Endothelial cell of umbilical vein (primary cell): ENCODE data around the gene CCL17. TPM values are rescaled to one million over a fixed set of nuclear protein-coding genes. Genes with fewer than 3 reads are reported as not detected.

Experiments used
- BruUV-seq: library from RNA; stranded (reverse); fragments of 400-500 nt; replicated peaks from 2 replicates; lab custom pipeline; 2021; lab: Mats Ljungman, UMichigan
- CTCF ChIA-PET: fragments of 300-600, 350-600 bp; sonication (Branson Sonifier 250); formaldehyde crosslinking; loops from one replicate; lab custom pipeline; 2021; ENCODE audit warnings: antibody characterized with exemption, inconsistent platforms; lab: Charles Lee
- POLR2A ChIA-PET: fragments of 300-600, 350-600 bp; sonication (Branson Sonifier 250); formaldehyde crosslinking; loops from one replicate; lab custom pipeline; 2021; ENCODE audit warnings: antibody characterized with exemption, inconsistent platforms; lab: Charles Lee
- DNase-seq: peaks from one replicate; pipeline ENCODE4 v3.0.0-alpha.2; 2011; ENCODE audit warnings: low read depth, low spot score
- FAIRE-seq: peaks from 2 replicates; lab custom pipeline; 2011; peaks lifted over from hg19 to GRCh38; lab: Jason Lieb, UNC
- H2AFZ ChIP-seq: 2 replicates; pipeline ENCODE4 v1.6.0; 2012; ENCODE audit warnings: low read depth, low read length, control low read depth, inconsistent platforms
- H3K27ac ChIP-seq: 2 replicates; pipeline ENCODE4 v1.5.1; 2011; ENCODE audit warnings: low read depth, mild to moderate bottlenecking, control low read depth, low read length, moderate library complexity; ENCODE audit not compliant: insufficient read depth
- H3K27me3 ChIP-seq, 2 experiments: 2 replicates each; pipeline versions ENCODE4 v1.6.0 to v1.6.1; 2011; ENCODE audit warnings: low read length in 2 of 2, mixed read lengths in 1 of 2; ENCODE audit not compliant: control insufficient read depth in 2 of 2, insufficient read depth in 2 of 2
- H3K36me3 ChIP-seq, 2 experiments: 2 replicates in 1 of 2; 3 replicates in 1 of 2; pipeline ENCODE4 v1.5.1; 2011; ENCODE audit warnings: low read length in 2 of 2, mild to moderate bottlenecking in 1 of 2, moderate library complexity in 1 of 2; ENCODE audit not compliant: control insufficient read depth in 2 of 2, insufficient read depth in 2 of 2; ENCODE audit errors: extremely low read depth in 1 of 2
- H3K4me1 ChIP-seq: 3 replicates; pipeline ENCODE4 v1.5.1; 2011; ENCODE audit warnings: mild to moderate bottlenecking, low read length; ENCODE audit not compliant: control insufficient read depth, insufficient read depth; ENCODE audit errors: extremely low read depth
- H3K4me2 ChIP-seq: 2 replicates; pipeline ENCODE4 v1.6.1; 2011; ENCODE audit warnings: low read length, control low read depth, mixed read lengths; ENCODE audit not compliant: insufficient read depth
- H3K4me3 ChIP-seq, 3 experiments: fragments of 200-600 bp in 1 of 3; sonication (generic), shearing (Covaris generic) in 1 of 3; replicated peaks in 1 of 3; 2 replicates each; pipeline ENCODE4 v1.5.1; 2011 to 2016; ENCODE audit warnings: control low read depth in 3 of 3, low read length in 3 of 3, mild to moderate bottlenecking in 2 of 3, inconsistent platforms in 1 of 3, low read depth in 1 of 3, moderate library complexity in 1 of 3; ENCODE audit not compliant: insufficient read depth in 1 of 3
- H3K79me2 ChIP-seq: 2 replicates; pipeline ENCODE4 v1.6.0; 2012; ENCODE audit warnings: low read length, inconsistent platforms; ENCODE audit not compliant: control insufficient read depth, insufficient read depth
- H3K9ac ChIP-seq: replicated peaks from 2 replicates; pipeline ENCODE3; 2011; ENCODE audit warnings: low read length, control low read depth; ENCODE audit not compliant: insufficient read depth; ENCODE audit errors: extremely low read depth
- H3K9me1 ChIP-seq: replicated peaks from 3 replicates; pipeline ENCODE4 v1.6.0; 2011; ENCODE audit warnings: mild to moderate bottlenecking, low read length; ENCODE audit not compliant: control insufficient read depth, insufficient read depth; ENCODE audit errors: extremely low read depth
- H3K9me3 ChIP-seq: replicated peaks from 2 replicates; pipeline ENCODE4 v1.5.1; 2012; ENCODE audit warnings: low read length, inconsistent platforms; ENCODE audit not compliant: control insufficient read depth, insufficient read depth
- H4K20me1 ChIP-seq: replicated peaks from 2 replicates; pipeline ENCODE3; 2011; ENCODE audit warnings: mild to moderate bottlenecking, low read length; ENCODE audit not compliant: control insufficient read depth, insufficient read depth; ENCODE audit errors: extremely low read depth
- CTCF ChIP-seq, 2 donors: IDR thresholded peaks; 1 replicate in 1 of 2; 2 replicates in 1 of 2; pipeline ENCODE4 v1.5.1; 2011; ENCODE audit warnings: low read length in 2 of 2, mild to moderate bottlenecking in 2 of 2, moderate library complexity in 2 of 2, control low read depth in 1 of 2, inconsistent platforms in 1 of 2, low read depth in 1 of 2; ENCODE audit not compliant: insufficient read depth in 1 of 2; ENCODE audit errors: extremely low read depth in 1 of 2
- EZH2 ChIP-seq: IDR thresholded peaks from 2 replicates; pipeline ENCODE4 v1.6.1; 2012; ENCODE audit warnings: borderline replicate concordance, low read depth, mild to moderate bottlenecking, moderate library complexity, low read length, inconsistent platforms; ENCODE audit not compliant: severe bottlenecking
- FOS ChIP-seq: IDR thresholded peaks from 2 replicates; pipeline ENCODE4 v1.6.1; 2011; ENCODE audit warnings: mild to moderate bottlenecking, low read length, moderate library complexity, borderline replicate concordance; ENCODE audit not compliant: insufficient read depth
- GATA2 ChIP-seq: IDR thresholded peaks from 2 replicates; pipeline ENCODE4 v1.7.0; 2011; ENCODE audit warnings: low read depth, mild to moderate bottlenecking, moderate library complexity, mixed read lengths, low read length; ENCODE audit not compliant: insufficient read length, insufficient read depth
- JUN ChIP-seq: IDR thresholded peaks from 2 replicates; pipeline ENCODE4 v1.6.1; 2011; ENCODE audit warnings: borderline replicate concordance, low read depth; ENCODE audit not compliant: insufficient read length, insufficient read depth
- MYC ChIP-seq: IDR thresholded peaks from one replicate; pipeline ENCODE4 v1.6.1; 2011; ENCODE audit warnings: mild to moderate bottlenecking, low read depth, low read length
- POLR2A ChIP-seq: IDR thresholded peaks from 2 replicates; pipeline ENCODE4 v1.6.1; 2012; ENCODE audit warnings: low read depth, mild to moderate bottlenecking, control low read depth, low read length
- POLR2AphosphoS5 ChIP-seq: IDR thresholded peaks from 2 replicates; pipeline ENCODE4 v1.6.1; 2012; ENCODE audit warnings: low read depth, mild to moderate bottlenecking, control low read depth, low read length, moderate library complexity; ENCODE audit not compliant: insufficient read depth
- dilution Hi-C: fragments of 300-500 bp; cut with MboI; formaldehyde crosslinking; loops from one replicate; pipeline ENCODE4 v1.15.0; 2019; ENCODE audit warnings: low sequenced_read_pairs; ENCODE audit not compliant: extremely low pct_ligation_motif_present
- intact Hi-C: fragments of 100-400 bp; cut with micrococcal nuclease; formaldehyde crosslinking; loops from one replicate; pipeline ENCODE4 v1.10.0; 2022
- polyA plus RNA-seq, 4 experiments: library from polyadenylated mRNA; depleted of rRNA in 3 of 4; stranded (reverse) in 3 of 4; unstranded in 1 of 4; fragments of >200 nt; gene quantifications; 2 replicates each; pipeline versions ENCODE4 v1.2.1 to v1.2.3, GENCODE V29; 2011 to 2012; ENCODE audit warnings: missing spikeins in 1 of 4
- total RNA-seq: library from RNA; stranded (reverse); gene quantifications from 2 replicates; pipeline ENCODE4 v1.2.3, GENCODE V29; 2021
- TF ChIP-seq, protein P1 (sequence below): IDR thresholded peaks from 2 replicates; pipeline ENCODE4 v1.6.1; 2011; ENCODE audit not compliant: insufficient read depth, insufficient read length

Gene CCL17
- total and polyA plus RNA-seq, 2 donors (not counting 3 experiments of a cell fraction or from before 2014, with no cell fraction given): not detected

DNA sequence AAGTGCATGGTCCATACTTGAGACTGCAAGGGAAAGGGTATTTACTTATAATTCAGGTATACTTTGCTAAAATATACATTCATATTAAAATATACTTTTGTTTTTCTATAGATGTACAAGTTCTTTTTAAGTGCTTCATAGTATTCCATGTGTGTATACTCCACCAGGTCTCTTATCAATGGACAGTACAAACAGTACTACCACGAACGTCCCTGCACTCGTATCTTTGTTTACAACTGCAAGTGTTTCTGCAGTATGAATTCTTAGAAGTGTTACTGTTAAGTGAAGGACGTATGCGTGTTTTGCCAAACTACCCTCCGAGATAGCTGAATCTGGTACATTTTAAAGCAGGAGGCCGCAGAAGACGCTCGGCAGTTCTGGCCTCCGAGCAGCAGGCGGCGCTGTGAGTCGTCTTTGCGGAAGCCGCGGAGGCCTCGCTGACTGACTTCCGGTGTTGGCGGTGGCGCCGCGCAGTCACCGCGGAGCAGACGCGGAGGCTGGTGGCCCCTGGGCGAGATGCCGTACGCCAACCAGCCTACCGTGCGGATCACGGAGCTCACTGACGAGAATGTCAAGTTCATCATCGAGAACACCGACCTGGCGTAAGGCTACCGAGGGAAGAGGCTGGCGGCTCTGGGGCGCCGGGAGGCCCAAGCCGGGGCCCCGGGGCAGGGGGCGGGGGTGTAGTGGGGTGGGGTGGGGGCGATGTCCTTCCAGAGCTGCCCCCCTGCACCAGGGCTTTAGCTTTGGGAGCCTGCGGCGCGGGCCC is 57.8 kb downstream of the CCL17 start, which contains the start of gene POLR2C:
Gene POLR2C, plus strand, starts transcription at position 471 of the 769 bp plus-strand sequence. Its CDS starts 46 bp downstream, at position 517.
- peaks cover 3 to 45% of the 10 kb centered on the region in 2 experiments for H3K36me3 ChIP-seq
- peaks cover 18% of the 10 kb centered on the region for H3K79me2 ChIP-seq
- H3K4me3 ChIP-seq: peak within 1 kb of the TSS; percentile 59 to 85 (median 79)
- peak; percentile 87 for FAIRE-seq
- intact Hi-C loops (loop anchor here (1.0 kb wide), 2 partner anchors 15 to 57 kb away; partner anchors contain the start of genes CIAPIN1 and COQ9), dilution Hi-C loops (no loop called here)
- TF ChIP-seq POLR2AphosphoS5 (peak; percentile 98), CTCF (IDR thresholded peaks at IDR 0.05; ENCODE audit: extremely low read depth in 1 of 2, insufficient read depth in 1 of 2, low read depth in 1 of 2, low read length in 2 of 2) (peak; percentile 95 to 96), EZH2 (no peak), MYC (no peak), FOS (no peak), POLR2A (peak; percentile 99), JUN (no peak), GATA2 (no peak)
- TF ChIP-seq, protein P1, sequence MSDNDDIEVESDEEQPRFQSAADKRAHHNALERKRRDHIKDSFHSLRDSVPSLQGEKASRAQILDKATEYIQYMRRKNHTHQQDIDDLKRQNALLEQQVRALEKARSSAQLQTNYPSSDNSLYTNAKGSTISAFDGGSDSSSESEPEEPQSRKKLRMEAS: peak; percentile 14
- H3K27me3 ChIP-seq: no peaks in the 10 kb centered on the region
- peak within 1 kb of the TSS; percentile 67 for H2AFZ ChIP-seq
- H3K27ac ChIP-seq: peak within 1 kb of the TSS; percentile 38
- H3K9me1 ChIP-seq: no peaks in the 10 kb centered on the region
- DNase-seq: peak; percentile 87
- no TSS peak for BruUV-seq
- peak within 1 kb of the TSS; percentile 87 for H3K4me2 ChIP-seq
- ChIA-PET POLR2A (interaction anchor here (0.7 kb wide), 1 partner anchor 15 kb away, joined by 4 read pairs; the partner anchor contains the start of genes CIAPIN1 and COQ9), CTCF (interaction anchor here (0.6 to 4.1 kb wide), 21 partner anchors 9 to 75 kb away, joined by 3 to 40 read pairs (median 4); partner anchors contain the start of genes CCDC102A, CIAPIN1 and COQ9)
- peak within 1 kb of the TSS; percentile 72 for H3K9ac ChIP-seq
- H3K9me3 ChIP-seq: no peaks in the 10 kb centered on the region
- H3K4me1 ChIP-seq: peaks cover 6% of the 10 kb centered on the region
- H4K20me1 ChIP-seq: no peaks in the 10 kb centered on the region
